ENCODE results near the gene JMJD8. TPM values are rescaled to one million over a fixed set of nuclear protein-coding genes. Genes with fewer than 3 reads are reported as not detected.

The JMJD8 gene
- total RNA-seq, 4 donors from 2014 or later: 41.8 to 90.5 (median 82.3) TPM

DNA sequence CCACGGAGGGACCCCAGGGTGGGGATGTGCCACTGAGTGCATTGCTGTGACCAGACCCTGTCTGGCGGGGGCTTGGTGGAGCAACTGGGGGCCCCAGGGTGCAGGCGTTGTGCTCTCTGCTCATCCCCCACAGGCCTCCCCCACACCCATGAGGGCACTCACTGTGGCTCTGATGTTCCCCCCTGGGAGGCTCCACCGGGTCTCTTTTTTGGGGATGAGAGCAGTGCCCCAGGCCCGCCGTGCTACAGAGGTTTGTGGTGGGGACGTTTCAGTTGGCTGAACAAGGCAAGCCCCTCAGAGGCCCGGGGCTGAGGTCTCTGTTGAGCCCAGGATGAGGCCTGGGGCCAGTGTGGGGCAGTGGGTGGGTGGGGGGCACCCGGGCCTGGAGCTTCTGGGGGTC lies 39.6 kb upstream of the JMJD8 start:
- DNase-seq (ENCODE audit: low spot score in 2 of 2): no peak
- WGBS, 2 donors: 79 to 80% methylated on average over 9 of the region's 9 CpGs
- intact Hi-C loops (cut with DNase I; ENCODE audit: low total_unique reads): no loop called here
- TF ChIP-seq, protein P1, sequence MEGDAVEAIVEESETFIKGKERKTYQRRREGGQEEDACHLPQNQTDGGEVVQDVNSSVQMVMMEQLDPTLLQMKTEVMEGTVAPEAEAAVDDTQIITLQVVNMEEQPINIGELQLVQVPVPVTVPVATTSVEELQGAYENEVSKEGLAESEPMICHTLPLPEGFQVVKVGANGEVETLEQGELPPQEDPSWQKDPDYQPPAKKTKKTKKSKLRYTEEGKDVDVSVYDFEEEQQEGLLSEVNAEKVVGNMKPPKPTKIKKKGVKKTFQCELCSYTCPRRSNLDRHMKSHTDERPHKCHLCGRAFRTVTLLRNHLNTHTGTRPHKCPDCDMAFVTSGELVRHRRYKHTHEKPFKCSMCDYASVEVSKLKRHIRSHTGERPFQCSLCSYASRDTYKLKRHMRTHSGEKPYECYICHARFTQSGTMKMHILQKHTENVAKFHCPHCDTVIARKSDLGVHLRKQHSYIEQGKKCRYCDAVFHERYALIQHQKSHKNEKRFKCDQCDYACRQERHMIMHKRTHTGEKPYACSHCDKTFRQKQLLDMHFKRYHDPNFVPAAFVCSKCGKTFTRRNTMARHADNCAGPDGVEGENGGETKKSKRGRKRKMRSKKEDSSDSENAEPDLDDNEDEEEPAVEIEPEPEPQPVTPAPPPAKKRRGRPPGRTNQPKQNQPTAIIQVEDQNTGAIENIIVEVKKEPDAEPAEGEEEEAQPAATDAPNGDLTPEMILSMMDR (IDR thresholded peaks at IDR 0.05): no peak
- no peak for TF ChIP-seq POLR2A (IDR thresholded peaks at IDR 0.05)
- no peak overlapping the region for H3K4me3 ChIP-seq (ENCODE audit: low read depth, poor library complexity, severe bottlenecking)

DNA sequence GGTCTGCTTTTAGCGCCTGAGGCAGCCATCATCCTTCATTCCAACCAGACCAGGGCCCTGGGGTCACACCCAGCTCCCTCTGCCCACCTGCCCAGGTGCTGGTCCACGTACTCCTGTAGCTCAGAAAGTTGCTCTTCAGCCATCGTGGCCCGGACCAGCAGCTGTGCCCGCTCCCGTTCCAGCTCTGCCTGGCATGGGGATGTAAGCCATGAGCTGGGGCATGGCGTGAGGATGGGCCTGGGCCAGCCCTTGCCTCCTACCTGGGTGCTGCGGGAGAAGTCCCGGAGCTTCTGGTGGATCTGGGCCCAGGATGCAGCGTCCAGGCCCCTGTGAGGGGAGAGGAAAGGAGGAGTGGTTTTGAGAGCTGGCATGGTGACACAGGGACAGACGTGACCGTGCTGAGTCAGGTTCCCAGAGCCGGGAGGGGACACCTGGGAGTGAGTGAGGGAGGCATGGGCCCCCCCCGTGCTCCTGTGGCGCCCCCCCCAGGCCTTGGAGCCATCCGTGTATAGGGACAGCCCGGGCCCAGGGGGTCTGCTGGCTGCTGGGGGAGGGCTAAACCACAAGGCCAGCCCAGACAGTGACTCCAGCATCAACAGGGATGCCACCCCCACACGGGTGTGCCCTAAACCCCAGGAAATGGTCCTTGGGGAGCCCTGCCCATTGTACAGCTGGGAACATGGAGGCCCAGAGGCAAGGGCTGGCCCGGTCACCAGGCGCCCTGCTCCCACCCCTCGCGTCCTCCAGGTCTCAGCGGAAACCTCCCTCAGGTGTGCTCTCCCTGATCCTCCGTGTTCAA lies 38.9 kb upstream of the JMJD8 start:
- intact Hi-C loops (cut with DNase I; ENCODE audit: low total_unique reads): no loop called here
- TF ChIP-seq POLR2A (IDR thresholded peaks at IDR 0.05): no peak
- TF ChIP-seq, protein P1 (IDR thresholded peaks at IDR 0.05): no peak
- 73 to 80% methylated on average over 23 to 24 of the region's 24 CpGs for WGBS, 2 donors
- DNase-seq (ENCODE audit: low spot score in 2 of 2): no peak
- H3K4me3 ChIP-seq (ENCODE audit: low read depth, poor library complexity, severe bottlenecking): no peak overlapping the region

DNA sequence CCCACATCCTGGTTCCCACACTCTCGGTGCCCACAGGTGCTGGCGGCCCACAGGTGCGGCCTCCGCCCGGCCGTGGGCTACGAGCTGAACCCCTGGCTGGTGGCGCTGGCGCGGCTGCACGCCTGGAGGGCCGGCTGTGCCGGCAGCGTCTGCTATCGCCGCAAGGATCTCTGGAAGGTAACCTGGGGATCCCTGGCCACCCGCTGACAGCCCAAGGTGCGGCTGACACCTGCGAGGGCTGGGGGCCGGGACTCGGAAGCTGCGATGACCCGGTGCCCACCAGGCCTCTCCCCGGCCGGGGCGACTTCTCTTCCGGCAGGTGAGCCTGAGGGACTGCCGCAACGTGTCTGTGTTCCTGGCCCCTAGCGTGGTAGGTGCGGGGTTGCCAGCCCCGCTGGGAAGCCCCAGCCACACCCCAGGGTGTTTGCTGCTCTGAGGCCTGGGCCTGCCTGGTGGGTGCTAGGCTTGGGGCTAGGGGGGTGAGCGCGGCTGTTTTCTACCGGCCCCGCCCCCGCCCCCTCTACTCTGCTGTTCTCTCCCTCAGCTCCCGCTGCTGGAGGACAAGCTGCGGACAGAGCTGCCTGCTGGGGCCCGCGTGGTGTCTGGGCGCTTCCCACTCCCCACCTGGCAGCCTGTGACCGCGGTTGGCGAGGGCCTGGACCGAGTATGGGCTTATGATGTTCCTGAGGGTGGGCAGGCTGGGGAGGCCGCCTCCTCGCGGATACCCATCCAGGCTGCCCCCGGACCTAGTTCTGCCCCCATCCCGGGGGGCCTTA lies 37.8 kb upstream of the JMJD8 start:
- TF ChIP-seq, protein P1 (IDR thresholded peaks at IDR 0.05): no peak
- no peak for TF ChIP-seq POLR2A (IDR thresholded peaks at IDR 0.05)
- no peak overlapping the region for H3K4me3 ChIP-seq (ENCODE audit: low read depth, poor library complexity, severe bottlenecking)
- intact Hi-C loops (cut with DNase I; ENCODE audit: low total_unique reads): no loop called here
- DNase-seq (ENCODE audit: low spot score in 2 of 2): no peak
- 73 to 75% methylated on average over 15 to 48 of the region's 51 CpGs for WGBS, 2 donors

DNA sequence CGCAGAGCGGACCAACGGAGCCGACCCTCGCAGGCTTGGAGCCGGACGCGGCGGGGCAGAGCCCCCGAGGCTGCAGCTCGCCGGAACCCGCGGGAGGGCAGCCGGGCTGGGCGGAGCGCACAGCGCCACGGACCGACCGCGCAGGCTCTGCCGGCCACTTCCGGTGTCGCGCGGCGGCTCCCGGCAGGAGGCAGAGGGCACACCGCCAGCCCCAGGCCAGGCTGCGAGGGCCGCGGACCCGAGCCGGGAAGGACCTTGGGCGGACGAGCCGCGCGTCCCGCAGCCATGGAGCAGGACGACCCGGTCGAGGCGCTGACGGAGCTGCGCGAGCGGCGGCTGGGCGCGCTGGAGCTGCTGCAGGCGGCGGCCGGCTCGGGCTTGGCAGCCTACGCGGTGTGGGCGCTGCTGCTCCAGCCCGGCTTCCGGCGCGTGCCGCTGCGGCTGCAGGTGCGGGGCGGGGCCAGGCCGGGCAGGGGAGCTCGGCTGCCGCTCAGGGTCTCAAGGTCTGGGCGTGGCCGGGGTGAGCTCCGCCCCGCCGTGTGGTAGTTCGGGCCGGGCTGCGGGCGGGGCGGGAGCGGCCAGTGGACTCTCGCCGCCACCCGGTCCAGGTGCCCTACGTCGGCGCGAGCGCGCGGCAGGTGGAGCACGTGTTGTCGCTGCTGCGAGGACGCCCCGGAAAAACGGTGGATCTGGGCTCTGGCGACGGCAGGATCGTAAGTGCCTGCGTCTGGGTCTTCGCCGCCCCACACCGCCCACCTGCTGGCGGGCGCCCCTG lies 37.0 kb upstream of the JMJD8 start, which contains the start of gene ANTKMT:
Gene ANTKMT (plus strand): TSS at position 157 of the 775 bp plus-strand sequence. CDS start 129 bp downstream, at position 286.
- intact Hi-C loops (cut with DNase I; ENCODE audit: low total_unique reads): no loop called here
- peak in 1 of 2 donors; percentile 93 for DNase-seq (ENCODE audit: low spot score in 2 of 2)
- WGBS, 2 donors: 0 to 19% methylated on average over 10 to 31 of the region's 106 CpGs
- no peak for TF ChIP-seq POLR2A (IDR thresholded peaks at IDR 0.05)
- TF ChIP-seq, protein P1 (IDR thresholded peaks at IDR 0.05): no peak
- peak within 1 kb of the TSS; percentile 37 for H3K4me3 ChIP-seq (ENCODE audit: low read depth, poor library complexity, severe bottlenecking)

DNA sequence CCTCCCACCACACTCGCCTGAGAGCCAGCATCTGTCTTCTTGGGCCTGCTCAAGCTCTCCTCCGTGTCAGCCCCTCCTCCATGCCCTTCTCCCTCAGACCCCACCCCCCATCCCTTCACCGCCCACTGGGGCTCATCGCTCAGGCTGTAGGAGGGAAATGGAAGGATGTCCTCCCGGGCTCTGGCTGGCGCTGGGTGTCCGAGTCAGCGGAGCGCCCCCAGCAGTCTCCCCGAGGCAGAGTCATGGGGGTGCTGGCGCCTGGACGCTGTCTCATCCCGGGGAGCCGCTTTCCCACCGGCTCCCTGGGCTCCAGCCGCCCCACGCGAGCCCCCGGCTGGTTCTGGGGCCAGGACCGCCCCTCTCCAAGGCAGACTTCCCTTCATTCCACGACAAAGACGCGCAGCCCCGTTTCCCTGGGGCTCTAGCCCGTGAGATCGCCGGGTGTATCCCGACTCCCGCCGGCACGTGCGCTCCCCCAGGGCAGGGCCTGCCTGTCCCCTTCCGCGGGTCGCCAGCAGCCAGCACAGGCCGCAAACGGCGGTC lies 36.4 kb upstream of the JMJD8 start:
- H3K4me3 ChIP-seq (ENCODE audit: low read depth, poor library complexity, severe bottlenecking): peak overlapping the region; percentile 37
- intact Hi-C loops (cut with DNase I; ENCODE audit: low total_unique reads): no loop called here
- WGBS, 2 donors: 0 to 1% methylated on average over 23 to 30 of the region's 38 CpGs
- TF ChIP-seq, protein P1 (IDR thresholded peaks at IDR 0.05): no peak
- no peak for TF ChIP-seq POLR2A (IDR thresholded peaks at IDR 0.05)
- no peak for DNase-seq (ENCODE audit: low spot score in 2 of 2)

All from lower leg skin (tissue), 4 donors.